Testis (tissue), 2 donors: Measurements from ENCODE around the gene MAML3.

Source experiments
- CTCF ChIP-seq, 3 experiments: fragments of 450-650 bp in 2 of 3; fragments of 200-600 bp in 1 of 3; sonication (generic) in 1 of 3; IDR thresholded peaks; one replicate each; pipeline ENCODE4 v1.5.1; 2016 to 2019; ENCODE audit warnings: antibody characterized with exemption in 3 of 3, mild to moderate bottlenecking in 2 of 3, moderate library complexity in 1 of 3
- POLR2A ChIP-seq: fragments of 450-650 bp; IDR thresholded peaks from one replicate; pipeline ENCODE4 v1.6.1; 2017; ENCODE audit warnings: antibody characterized with exemption, mild to moderate bottlenecking, moderate library complexity

GRCh38 chr4:139767585-139767984 is 386.4 kb downstream of the MAML3 start:
- TF ChIP-seq CTCF (IDR thresholded peaks at IDR 0.05) (no peak), POLR2A (no peak)
